Progenitor cell of endocrine pancreas (in vitro differentiated cells): Measurements from ENCODE around the gene TBC1D19. TPM values are rescaled to one million over a fixed set of nuclear protein-coding genes. Genes with fewer than 3 reads are reported as not detected.

Experiments used
- DNase-seq: peaks from one replicate; pipeline ENCODE4 v3.0.0; 2021; ENCODE audit warnings: low spot score; ENCODE audit not compliant: unreplicated experiment
- H3K27ac Mint-ChIP-seq: 2 replicates; pipeline ENCODE4 v1.8.0; 2021; ENCODE audit warnings: mild to moderate bottlenecking, moderate library complexity, mixed read lengths
- H3K27me3 Mint-ChIP-seq: 2 replicates; pipeline ENCODE4 v1.8.0; 2021; ENCODE audit warnings: mixed read lengths
- H3K36me3 Mint-ChIP-seq: 2 replicates; pipeline ENCODE4 v1.8.0; 2022; ENCODE audit warnings: mixed read lengths; ENCODE audit not compliant: insufficient read depth
- H3K4me1 Mint-ChIP-seq: 2 replicates; pipeline ENCODE4 v1.8.0; 2021; ENCODE audit warnings: low read depth, mixed read lengths
- H3K4me3 Mint-ChIP-seq: 2 replicates; pipeline ENCODE4 v1.8.0; 2021; ENCODE audit warnings: low read depth, mild to moderate bottlenecking, moderate library complexity, mixed read lengths
- H3K9me3 Mint-ChIP-seq: 2 replicates; pipeline ENCODE4 v1.8.0; 2021; ENCODE audit warnings: low read depth, mixed read lengths
- CTCF ChIP-seq: fragments of 200-600 bp; sonication (generic); IDR thresholded peaks from one replicate; pipeline ENCODE4 v1.5.0; 2021; ENCODE audit warnings: antibody characterized with exemption, mild to moderate bottlenecking; ENCODE audit not compliant: unreplicated experiment
- total RNA-seq: library from RNA; stranded (reverse); gene quantifications from 2 replicates; pipeline ENCODE4 v1.2.1, GENCODE V29; 2021

The TBC1D19 gene
- total RNA-seq, 1 donor from 2014 or later = 28.8 TPM

GRCh38 chr4:26596843-26597242 is 13.0 kb downstream of the TBC1D19 start:
- DNase-seq = no peak
- Mint-ChIP-seq H3K36me3 (peaks cover 16% of the 10 kb centered on the region), H3K27ac (no peak overlapping the region), H3K4me1 (peaks cover 7% of the 10 kb centered on the region), H3K4me3 (no peak overlapping the region), H3K27me3 (no peaks in the 10 kb centered on the region), H3K9me3 (peaks cover 17% of the 10 kb centered on the region)
- TF ChIP-seq CTCF = no peak

GRCh38 chr4:26601204-26601603 is 17.3 kb downstream of the TBC1D19 start:
- H3K36me3 Mint-ChIP-seq = peaks cover 9% of the 10 kb centered on the region

GRCh38 chr4:26607776-26608175 is 23.9 kb downstream of the TBC1D19 start:
- Mint-ChIP-seq H3K9me3 (no peaks in the 10 kb centered on the region), H3K4me1 (peaks cover 2% of the 10 kb centered on the region), H3K36me3 (peaks cover 4% of the 10 kb centered on the region), H3K27me3 (no peaks in the 10 kb centered on the region), H3K27ac (no peak overlapping the region), H3K4me3 (no peak overlapping the region)
- no peak for DNase-seq
- TF ChIP-seq CTCF = no peak

More at GRCh38 chr4:26601204-26601603, 17.3 kb downstream of the TBC1D19 start:
- no peak overlapping the region for H3K4me3 Mint-ChIP-seq
- H3K27ac Mint-ChIP-seq = no peak overlapping the region
- no peak for DNase-seq
- TF ChIP-seq CTCF = no peak
- H3K27me3 Mint-ChIP-seq = no peaks in the 10 kb centered on the region
- H3K9me3 Mint-ChIP-seq = peaks cover 4% of the 10 kb centered on the region
- H3K4me1 Mint-ChIP-seq = peaks cover 3% of the 10 kb centered on the region

- Mint-ChIP-seq H3K4me1 (peaks cover 2% of the 10 kb centered on the region), H3K36me3 (peaks cover under 1% of the 10 kb centered on the region), H3K27me3 (no peaks in the 10 kb centered on the region), H3K9me3 (no peaks in the 10 kb centered on the region), H3K27ac (no peak overlapping the region), H3K4me3 (no peak overlapping the region)
- DNase-seq = no peak
- no peak for TF ChIP-seq CTCF
Observed at GRCh38 chr4:26609391-26609790, 25.5 kb downstream of the TBC1D19 start.

- no peak for DNase-seq
- TF ChIP-seq CTCF = no peak
- Mint-ChIP-seq H3K27ac (no peak overlapping the region), H3K27me3 (no peaks in the 10 kb centered on the region), H3K4me3 (no peak overlapping the region), H3K9me3 (no peaks in the 10 kb centered on the region), H3K36me3 (no peaks in the 10 kb centered on the region), H3K4me1 (peaks cover 2% of the 10 kb centered on the region)
Observed at GRCh38 chr4:26609868-26610267, 26.0 kb downstream of the TBC1D19 start.
